HG02642 (cell line): ENCODE results near the gene CCDC40.

Experiments used
- ATAC-seq: cut with Tn5 transposase; IDR thresholded peaks from one replicate; pipeline ENCODE4 v1.9.1; 2021; ENCODE audit warnings: mild to moderate bottlenecking; ENCODE audit not compliant: unreplicated experiment, poor library complexity

CCDC40 gene

DNA sequence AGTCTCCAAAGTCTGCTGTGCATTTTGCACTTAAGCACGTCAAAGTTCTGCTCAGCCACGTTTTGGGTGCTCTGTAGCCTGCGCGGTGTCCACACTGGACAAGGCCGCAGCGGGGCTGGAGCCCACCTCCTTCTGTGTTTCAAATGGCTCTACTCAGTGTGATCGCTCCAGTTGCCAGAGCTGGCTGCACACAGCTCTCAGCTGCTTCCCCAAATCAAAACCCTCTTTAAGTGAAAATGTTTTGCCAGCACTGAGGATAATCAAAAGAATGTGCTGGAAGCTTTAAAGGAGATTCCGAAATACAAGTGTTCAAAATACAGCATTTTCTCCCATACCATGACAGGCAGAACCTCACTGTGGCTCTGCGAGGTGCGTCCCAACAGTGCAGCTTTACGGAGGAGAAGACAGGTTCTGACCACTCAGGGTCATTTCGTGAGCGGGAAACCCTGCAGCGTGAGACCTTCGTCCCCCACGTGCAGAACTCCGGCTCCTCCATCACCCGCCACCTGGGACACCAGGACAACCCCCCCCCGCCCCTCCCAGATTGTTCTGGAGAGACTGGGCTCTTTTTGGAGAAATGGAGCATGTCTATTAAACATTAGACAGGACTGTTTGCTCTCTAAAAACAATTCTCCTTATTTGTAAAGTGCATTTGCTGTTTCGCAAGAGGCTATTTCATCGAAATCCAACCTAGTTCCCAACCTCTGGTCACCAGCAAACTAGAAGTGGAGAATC lies 17.4 kb upstream of the CCDC40 start:
- no peak for ATAC-seq

DNA sequence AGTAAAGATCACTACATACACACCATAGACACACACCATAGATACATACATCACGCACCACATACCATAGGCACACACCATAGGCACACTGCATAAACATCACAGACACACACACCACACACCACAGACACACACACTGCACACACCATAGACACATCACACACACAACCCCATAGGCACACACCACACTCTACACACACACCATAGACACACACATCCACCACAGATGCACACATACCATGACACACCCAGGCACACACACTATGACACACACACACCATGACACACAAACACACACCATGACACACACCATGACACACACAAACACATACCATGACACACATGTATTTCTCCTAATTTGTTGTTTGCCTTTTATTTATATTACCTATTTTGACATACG lies 14.8 kb upstream of the CCDC40 start:
- ATAC-seq, result no peak

DNA sequence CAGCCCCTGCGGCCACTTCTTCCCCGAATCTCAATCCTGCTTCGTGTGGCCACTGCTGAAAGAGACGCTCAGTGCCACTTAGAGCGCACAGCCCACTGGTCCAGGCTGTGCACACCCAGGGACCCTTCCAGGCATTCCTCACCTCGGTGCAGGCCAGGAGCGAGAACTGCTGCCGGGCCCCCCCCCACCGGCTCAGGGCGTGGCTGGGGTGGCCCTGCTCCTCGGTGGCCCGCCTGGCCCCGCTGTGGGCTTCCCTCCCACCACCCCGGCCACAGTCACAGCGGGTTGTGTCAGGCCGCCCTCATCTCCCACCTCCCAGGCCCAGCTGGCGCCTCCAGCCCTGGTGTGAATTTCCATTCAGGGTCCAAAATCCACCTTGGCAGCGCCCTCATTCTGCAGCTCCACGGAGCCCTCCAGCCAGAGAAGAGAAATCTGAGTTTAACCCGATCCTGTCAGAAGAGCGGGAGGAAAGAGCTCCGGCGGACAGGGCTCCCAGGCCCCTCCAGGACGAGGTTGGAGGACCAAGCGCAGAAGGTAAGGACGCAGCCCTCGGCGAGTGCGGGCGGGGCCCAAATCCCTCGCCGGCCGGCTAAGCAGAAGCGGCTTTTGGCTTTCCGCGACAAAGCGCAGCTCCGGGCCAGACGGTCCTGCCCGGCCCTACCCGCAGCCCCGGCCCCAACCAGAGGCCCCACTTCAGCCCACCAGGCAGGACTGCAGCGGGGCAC lies 12.8 kb upstream of the CCDC40 start:
- no peak for ATAC-seq

DNA sequence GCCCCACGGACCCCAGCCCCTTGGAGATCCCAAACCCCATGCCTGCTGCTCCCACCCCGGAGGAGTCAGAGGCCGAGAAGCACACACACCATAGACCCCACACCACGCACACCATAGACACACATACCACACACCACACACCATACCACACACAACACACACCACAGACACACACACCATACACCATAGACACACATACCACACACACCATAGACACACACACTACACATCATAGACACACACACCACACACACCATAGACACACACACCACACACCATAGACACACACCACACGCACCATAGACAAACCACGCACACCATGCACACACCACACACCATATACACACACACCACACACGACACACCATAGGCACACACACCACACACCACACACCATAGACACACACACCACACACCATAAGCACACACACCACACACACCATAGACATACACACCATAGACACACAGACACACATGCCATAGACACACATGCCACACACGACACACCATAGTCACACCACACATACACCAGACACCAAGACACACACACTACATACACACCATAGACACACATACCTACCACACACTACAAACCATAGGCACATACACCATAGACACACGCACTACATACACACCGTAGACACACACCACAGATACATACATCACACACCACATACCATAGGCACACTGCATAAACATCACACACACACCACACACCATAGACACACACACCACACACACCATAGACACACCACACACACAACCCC lies 12.1 kb upstream of the CCDC40 start:
- no peak for ATAC-seq

DNA sequence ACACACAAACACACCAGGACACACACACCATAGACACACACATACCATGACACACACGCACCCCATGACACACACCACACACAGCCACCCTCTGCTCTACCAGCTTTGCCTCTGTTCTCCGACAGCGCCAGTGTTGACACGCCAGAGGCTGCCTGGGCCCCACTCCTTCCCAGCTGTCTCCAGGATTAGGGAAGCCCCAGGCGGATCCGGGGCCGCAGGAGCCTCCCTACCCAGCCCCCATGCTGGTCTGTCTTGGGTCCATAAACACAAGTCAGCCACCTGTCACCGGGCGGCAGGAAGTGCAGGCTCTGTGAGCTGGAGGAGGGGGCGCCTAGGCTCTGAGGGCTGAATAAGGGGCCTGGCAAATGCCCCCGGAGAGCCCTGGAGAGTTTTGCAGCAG lies 11.3 kb upstream of the CCDC40 start:
- no peak for ATAC-seq

DNA sequence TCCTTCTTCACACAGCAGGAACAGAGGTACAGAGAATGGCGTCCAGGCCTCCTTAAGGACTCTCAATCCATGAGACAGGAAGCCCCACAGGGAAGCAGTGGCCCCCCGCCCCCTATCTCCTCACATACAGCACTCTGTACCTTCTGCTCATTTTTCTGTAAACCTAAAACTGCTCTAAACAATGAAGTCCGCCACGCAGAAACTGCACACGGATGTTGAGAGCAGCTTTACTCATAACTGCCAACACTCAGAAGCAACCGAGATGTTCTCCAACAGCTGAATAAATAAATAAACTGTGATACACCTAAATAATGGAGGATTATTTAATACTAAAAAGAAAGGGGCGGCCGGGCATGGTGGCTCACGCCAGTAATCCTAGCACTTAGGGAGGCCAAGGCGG lies 10.6 kb upstream of the CCDC40 start:
- no peak for ATAC-seq

DNA sequence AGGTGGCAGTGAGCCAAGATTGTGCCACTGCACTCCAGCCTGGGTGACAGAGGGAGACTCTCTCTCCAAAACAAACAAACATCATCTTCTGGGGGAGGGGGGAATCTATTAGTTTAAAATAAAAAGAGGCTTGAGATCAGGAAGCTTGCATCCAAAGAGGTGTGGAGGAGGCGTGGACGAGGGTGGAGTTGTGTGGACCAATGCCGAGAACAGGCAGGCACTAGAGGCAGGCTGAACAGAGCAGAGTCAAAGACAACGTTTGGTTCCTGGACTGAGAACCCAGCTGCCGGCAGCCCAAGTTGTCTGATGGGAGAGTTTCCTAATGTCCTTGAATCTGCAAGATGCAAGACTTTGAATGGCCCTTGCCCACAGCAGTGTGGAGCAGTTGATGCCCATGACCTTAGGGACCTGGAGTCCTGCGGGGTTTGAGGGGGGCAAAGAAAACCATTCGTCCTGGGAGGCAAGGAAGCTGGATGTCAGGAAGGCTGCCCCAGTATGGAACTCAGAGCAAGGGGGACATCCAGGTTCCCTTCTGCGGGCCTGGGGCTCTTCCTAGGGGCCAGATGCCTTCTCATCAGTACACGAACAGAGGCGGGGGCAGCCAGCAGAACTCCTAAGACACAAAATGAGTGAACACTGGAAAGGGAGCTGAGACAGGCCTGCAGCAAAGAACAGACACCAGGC lies 9.9 kb upstream of the CCDC40 start:
- no peak for ATAC-seq

DNA sequence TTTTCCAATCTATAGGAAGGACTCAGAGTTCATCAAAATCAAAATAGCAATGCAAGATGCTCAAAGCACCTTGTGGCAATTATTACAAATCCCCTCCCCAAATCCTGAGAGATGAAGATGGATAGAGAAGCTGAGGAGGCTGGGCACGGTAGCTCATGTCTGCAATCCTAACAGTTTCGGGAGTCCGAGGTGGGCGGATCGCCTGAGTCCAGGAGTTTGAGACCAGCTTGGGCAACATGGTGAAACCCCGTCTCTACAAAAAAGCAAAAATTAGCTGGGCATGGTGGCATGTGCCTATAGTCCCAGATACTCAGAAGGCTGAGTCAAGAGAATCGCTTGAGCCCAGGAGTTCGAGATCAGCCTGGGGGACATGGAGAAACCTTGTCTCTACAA lies 9.4 kb upstream of the CCDC40 start:
- ATAC-seq, result no peak

DNA sequence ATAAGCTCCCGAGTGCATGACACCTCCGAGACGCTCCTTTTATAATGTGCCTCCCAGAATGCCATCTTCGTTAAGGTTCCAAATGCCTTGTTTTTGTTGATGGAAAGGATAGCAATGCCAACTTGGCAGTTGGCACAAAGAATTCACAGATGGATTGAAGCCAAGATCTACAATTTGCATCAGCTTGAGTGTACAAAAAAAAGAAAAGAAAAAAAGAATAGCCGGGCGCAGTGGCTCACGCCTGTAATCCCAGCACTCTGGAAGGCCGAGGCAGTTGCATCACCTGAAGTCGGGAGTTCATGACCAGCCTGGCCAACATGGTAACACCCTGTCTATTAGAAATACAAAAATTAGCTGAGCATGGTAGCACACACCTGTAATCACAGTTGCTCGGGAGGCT lies 8.4 kb upstream of the CCDC40 start:
- ATAC-seq, result no peak

DNA sequence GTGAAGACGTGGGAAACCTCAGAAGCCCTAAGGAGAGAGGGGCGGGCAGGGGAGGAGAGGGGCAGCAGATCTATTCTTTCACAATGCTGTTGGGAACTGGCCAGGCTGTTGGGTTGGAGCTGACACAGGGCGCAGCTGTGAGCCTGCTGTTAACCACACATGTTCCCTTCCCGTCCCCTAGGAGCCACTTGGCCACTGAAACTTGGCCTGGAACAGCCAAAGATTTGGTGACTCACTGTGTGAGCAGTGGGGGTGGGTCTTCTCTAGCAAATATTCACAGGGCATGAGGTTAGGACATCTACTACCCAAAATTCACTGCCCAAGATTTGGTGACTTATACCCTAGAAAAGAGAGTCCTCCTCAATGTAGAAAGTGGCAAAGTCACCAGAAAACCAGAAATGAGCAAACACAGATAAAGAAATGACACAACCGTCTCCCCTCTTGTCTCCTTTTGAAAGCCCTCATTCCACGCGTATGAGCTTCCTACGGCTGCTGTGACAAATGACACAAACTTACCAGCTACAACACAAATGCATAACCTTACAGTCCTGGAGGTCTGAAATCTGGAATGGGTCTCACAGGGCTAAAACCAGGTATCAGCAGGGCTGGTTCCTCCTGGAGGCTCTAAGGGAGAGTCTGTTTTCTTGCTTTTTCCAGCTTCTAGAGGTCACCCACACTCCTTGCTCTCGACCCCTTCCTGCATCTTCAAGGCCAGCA lies 7.0 kb upstream of the CCDC40 start:
- ATAC-seq, result no peak

DNA sequence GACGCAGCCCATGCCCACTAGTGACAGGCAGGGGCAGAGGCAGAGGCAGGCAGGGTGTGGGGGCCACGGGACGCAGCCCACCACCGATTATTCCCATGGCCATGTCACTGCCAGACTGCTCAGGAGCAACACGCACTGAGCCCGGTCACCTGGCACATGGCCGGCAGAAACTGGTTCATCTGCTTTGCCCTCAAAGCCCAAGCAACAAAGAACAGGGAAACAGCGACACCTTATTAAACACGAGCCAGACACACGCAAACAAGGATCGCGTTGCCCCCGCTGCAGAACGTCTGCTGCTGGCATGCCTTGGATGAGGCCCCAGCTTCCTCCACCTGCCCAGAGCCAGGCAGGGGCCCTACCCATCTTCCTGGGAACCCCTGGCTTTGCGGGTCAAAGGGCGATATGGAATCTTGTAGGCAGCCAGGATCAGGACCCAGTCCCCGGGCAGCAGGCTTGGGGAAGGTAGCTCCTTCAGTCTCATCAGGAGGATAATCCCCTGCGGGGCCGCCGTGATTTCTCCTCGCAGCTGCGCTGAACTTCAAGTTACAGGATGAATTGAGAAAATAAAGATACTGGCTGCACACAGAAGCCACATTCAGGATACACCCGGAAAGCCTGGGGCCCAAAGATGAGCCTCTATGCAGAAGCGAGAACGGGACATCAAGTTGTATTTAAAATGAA lies 5.6 kb upstream of the CCDC40 start:
- no peak for ATAC-seq

DNA sequence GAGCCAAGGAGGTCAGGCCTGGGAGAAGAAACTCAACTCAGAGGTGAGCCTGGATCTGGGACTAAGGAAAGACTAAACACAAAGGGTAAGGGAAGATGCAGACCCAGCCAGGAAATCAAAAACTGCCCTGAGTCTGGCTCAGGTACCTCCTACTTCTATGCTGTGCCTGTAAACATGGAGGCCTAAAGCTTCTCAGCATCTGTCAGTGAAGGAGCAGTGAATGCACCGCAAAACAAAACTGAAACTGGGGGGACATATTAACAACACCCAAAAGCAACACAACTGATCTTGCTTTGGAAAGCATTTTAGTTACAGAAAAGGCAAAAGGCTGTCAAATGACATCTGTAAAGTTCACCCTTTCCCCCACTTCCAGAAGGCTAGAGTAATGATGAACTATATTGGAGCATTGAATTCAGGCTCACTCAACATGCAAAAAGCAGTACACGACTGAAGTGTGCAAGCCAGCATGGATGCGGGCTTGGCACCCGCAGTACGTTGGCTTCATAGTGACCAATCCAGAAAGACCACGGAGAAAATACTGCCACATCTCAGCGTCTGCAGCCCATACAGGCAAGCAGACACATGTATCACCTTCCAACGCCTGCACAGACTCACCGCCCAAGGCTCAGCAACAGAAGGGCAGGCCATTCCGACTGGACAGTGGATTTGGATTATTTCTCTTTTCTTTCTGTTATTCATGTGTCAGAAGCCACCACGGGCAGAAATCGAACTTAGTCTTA lies 4.6 kb upstream of the CCDC40 start:
- no peak for ATAC-seq

DNA sequence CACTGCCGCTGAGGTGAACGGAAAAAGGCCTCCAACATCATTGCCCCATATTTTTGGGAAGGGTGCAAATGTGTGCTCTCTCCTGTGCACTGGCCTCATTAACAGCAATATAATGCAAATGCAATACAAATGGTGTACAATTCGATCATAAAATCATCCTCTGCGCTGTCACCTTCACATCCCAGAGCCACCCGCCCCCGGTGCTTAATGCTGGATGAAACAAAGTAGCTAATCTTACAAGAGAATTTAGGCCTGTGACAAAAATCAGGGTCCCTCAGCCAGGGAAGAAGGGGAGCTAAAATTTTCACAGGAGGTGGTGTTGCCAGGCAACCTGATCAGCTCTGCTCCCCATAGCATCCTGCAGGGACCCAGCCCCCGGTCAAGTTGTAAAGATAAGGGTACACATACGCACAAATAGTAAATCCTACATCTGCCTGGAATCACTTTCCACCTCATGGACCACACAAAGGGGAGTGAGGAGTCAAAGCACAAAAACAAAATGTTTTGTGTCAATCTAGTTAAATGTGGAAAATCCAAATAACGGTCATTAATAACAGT lies 3.7 kb upstream of the CCDC40 start:
- no peak for ATAC-seq

DNA sequence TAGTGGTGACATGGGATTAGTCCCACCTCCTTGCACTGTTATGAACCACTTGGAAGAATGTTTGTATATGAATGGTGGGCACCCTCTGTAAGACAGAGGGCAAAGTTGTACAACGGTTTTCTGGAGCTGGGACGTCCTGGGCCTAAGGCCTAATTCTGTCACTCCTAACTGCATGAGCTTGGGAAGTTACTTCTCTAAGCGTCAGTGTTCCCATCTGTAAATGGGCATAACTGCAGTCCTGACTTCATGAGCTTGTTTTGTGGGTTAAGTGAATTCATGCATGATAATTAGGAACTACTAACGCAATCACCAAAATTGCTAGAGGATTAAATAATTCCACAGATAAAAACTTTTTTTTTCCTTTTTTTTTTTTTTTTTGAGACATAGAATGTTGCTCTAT lies 2.6 kb upstream of the CCDC40 start:
- no peak for ATAC-seq

DNA sequence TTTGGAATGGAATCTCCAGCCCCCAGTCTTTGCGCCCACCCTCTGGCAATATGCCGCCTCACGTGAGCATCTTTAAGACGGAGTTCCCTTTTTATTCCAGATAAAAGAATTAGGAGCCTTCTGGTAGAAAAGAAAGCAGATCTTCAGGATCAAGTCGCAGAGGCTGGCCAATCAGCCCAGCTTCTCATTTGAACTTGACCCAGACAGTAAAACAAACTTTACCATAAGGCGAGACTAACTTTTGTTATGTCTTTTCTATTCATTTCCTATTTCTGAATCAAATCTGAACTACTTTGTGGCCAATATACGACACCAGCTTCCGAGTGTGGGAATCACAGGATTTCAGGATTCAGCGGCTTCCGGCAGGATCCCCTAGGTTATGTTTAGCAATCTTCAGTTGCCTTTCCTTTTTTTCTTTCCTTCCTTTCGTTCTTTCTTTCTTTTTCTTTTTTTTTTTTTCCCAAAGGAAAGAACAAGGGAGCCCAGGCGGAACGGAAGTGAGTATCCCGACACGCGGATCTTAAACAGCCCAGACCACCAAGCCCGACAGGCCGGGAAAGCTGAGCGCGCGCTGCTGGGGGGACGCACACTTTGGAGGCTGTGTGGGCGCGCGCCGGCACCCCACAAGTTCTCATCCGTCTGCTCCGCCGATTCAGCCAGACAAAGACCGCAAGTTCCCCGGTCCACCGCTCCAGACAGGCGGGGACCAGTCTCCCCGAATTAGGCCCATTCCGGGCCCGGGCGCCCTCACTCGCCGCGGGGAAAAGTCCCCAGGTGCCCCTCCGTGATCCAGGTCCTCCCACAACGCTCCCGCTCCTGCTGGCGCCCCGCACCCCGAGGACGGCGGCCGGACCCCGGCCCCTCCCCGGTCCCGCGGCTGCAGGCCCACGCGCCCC lies 1.4 kb upstream of the CCDC40 start:
- peak; percentile 18 for ATAC-seq

DNA sequence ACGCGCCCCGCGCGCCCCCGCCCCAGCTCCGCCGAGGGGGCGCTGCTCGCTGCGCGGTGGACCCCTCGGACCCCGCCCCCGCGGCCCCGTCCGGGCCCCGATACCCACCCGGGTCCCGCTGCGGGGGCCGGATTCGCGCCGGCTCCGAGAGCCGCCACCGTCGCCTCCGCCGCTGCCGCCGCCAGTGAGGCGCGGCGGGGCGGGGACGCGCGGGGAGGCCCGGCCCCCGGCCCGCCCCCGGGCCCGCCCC lies 830 bp upstream of the CCDC40 start, which contains the start of gene TBC1D16:
TBC1D16 (minus strand) TSS at position 186 of the 250 bp plus-strand sequence. CDS start 22,325 bp downstream, outside the sequence.
- no peak for ATAC-seq

DNA sequence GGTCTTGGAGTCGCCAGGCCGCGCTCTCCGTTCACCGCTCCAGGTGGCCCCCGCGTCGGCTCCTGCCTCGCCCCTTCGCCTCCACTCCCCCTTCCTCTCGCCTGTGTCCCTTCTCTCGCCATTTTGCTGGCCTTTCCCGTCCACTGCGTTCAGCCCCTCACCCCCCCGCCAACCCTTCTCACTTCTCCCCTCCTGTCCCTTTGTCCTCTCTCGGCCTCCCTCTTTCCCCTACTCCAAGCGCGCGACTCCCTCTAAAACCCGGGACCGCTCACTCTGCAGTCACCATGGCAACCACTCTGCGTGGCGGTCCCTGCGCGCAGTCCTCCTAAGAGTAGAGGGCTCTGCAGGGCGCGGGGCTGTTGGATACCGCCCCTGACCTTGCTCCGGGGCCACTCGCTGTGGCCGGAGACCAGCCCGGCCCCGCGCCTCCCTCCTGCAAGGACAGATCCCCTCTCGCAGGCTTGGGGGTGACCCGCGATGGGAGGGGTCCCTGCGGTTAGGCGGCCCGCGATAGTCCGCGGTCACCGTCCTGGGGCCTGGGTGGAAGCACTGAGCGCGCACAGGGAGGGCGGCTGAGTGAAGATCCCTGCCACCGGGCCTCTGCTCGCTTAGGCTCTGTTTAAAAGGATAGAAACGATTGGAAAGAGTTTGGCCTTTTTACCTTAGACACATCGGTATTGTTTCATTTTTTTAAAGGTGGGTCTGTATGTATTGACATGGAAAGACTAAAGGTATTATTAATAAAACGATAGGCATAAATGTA lies 454 bp downstream of the CCDC40 start:
- no peak for ATAC-seq
